GM19240 (cell line): ENCODE results near the gene PLPP7.
"Not testable (repeated sequence)": the region's sequence is repeated elsewhere in the genome, so short reads cannot be mapped to it uniquely, and the experiment has no call there.

ENCODE experiments used
- DNase-seq: peaks from one replicate; pipeline ENCODE4 v3.0.0; 2011; ENCODE audit warnings: low spot score; ENCODE audit not compliant: insufficient read length

PLPP7 gene

DNA sequence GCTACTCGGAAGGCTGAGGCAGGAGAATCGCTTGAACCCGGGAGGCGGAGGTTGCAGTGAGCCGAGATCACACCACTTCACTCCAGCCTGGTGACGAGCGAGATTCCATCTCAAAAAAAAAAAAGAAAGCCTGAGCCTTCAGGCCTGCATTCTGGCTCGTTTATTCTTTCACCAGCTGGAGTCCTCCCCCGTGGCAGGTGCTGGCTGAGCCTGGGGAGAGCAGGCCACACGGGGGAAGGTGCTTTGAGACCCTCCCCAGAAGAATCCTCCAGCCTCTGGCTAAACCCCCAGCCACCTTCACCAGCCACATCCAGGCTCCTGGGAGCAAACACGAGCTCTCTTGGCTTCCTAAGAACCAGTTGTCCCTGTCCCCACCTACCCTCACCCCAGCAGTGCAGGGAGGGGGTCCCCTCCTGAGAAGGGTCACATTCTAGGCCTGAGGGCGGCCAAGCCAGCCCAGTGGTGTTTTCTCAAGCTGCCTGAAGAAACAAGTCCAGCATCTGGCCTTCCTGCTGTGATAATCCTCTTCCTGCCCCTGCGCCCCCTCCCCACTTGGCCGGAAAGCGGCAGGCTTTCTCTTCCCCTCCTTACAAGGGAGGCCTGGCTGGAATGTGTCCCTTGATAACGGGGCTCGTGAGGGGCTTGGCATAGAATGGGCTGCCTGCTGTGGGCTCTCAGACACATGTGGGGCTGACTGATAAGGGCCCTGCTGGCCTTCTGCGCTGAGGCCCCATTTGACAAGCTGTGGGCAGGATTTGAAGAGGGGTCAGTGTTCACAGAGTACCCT lies 41.5 kb downstream of the PLPP7 start:
- no peak for DNase-seq

DNA sequence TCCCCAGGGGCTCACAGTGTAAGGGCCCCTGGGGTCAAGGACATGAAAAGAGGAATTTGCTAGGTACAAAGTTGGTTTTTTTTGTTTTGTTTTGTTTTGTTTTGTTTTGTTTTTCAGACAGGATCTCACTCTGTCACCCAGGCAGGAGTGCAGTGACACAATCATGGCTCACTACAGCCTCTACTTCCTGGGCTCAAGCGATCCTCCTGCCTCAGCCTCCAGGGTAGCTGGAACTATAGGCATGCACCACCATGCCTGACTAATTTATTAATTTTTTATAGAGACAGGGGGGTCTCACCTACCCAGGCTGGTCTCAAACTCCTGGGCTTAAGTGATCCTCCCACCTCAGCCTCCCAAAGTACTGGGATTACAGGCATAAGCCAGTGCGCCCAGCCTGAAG lies 42.5 kb downstream of the PLPP7 start:
- DNase-seq: not testable (repeated sequence)

DNA sequence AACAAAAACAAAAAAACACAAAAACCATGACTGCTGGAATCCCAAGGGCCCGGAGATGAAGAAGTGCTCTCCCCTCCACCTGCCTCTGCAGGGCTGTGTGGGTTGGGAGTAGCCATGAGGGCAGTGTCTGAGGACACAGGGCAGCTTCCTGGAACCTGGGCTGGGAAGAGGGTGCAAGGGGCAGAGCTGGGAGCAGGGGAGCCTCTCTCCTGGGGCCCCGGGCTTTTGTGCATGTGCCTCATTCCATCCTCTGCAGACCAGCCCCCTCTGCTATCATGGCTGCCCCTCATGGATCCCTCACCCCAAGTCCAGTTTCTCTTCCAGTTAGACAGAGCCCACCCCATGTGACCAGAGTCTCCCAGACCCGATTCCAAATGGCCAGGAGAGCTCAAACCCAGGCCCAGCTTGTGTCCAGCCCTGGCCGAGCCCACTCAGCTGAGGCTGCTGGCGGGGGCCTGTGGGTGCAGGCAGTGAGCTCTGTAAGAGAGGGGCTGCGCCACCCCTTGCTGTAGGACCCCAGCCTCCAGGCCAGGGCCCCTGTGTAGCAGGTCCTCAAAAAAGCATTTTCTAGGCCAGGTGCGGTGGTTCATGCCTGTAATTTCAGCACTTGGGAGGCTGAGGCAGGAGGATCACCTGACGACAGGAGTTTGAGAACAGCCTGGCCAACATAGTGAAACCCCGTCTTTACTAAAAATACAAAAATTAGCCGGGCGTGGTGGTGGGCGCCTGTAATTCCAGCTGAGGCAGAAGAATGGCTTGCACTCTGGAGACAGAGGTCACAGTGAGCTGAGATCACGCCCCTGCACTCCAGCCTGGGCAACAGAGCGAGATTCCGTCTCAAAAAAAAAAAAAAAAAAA lies 44.5 kb downstream of the PLPP7 start:
- DNase-seq: no peak

DNA sequence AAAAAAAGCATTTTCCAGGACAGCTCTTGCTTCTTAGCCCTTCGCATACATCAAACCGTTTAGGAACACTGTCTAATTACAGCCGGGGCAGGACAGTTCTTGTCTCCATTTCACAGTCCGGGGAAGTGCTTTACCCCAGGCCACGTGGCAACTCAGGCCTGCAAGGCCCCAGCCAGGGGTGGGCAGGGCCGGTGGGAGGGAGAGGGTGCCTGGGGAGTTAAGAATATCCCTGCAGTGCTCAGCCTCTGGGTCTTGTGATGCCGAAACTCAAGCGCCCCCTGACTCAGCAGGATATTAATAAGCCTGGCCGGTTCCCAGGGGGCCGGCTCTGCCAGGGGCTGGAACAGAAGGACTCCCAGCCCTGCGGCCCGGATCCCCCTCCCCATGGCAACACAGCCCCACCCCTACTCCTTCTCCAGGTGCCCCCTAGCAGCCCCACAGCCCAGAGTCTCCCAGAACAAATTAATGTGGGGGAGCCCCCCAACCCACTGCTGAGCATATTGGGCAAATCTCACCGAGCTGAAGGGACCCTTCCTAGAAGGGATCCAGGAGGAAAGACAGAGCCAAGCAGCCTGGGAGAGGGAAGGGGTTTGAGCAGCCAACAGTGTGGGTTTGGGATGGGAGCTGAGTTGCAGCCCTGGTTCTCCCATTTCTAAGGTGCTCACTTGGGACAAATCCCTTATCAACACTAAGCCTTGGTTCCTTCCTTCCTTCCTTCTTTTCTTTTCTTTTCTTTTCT lies 45.3 kb downstream of the PLPP7 start:
- DNase-seq: no peak

DNA sequence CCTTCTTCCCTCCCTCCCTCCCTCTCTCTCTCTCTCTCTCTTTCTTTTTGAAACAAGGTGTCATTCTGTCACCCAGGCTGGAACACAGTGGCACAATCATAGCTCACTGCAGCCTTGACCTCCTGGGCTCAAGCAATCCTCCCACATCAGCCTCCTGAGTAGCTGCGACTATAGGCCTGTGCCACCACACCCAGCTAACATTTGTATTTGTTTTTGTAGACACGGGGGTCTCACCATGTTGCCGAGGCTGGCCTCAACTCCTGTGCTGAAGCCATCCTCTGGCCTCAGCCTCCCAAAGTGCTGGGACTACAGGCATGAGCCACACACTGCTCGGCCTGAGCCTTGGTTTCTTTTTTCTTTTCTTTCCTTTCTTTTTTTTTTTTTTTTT lies 45.8 kb downstream of the PLPP7 start:
- DNase-seq: no peak

DNA sequence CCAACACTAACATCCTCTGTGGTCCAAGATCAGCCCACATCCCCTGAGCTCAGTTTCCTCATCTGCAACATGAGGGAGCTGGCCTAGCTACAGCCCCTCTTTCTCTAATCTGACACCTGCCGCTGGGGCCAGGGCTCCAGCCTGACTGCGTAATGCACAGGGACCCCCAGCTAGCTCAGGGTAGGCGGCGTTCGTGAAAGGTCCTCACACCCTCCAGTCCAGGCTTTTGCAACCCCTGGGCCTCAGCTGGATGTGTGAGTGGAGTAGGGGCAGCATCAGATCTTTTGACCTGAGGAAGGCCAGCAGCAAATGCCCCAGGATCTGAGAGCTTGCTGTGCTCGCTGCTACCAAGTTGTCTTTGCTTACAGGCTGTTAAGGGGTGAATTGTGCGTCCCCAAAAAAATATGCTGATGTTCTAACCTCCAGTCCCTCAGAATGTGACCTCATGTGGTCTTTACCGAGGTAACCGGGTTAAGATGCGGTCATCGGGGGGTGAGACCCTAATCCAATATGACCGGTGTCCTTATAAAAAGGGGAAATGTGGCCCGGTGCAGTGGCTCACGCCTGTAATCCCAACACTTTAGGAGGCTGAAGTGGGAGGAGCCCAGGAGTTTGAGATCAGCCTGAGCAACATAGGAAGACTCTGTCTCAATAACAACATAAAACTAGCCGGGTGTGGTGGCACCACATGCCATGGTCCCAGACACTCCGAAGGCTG lies 47.8 kb downstream of the PLPP7 start:
- no peak for DNase-seq

DNA sequence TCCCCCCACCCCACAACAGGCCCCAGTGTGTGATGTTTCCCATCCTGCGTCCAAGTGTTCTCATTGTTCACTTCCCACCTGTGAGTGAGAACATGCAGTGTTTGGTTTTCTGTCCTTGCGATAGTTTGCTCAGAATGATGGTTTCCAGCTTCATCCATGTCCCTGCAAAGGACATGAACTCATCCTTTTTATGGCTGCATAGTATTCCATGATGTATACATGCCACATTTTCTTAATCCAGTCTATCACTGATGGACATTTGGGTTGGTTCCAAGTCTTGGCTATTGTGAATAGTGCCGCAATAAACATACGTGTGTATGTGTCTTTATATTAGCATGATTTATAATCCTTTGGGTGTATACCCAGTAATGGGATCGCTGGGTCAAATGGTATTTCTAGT lies 49.7 kb downstream of the PLPP7 start:
- DNase-seq: not testable (repeated sequence)

DNA sequence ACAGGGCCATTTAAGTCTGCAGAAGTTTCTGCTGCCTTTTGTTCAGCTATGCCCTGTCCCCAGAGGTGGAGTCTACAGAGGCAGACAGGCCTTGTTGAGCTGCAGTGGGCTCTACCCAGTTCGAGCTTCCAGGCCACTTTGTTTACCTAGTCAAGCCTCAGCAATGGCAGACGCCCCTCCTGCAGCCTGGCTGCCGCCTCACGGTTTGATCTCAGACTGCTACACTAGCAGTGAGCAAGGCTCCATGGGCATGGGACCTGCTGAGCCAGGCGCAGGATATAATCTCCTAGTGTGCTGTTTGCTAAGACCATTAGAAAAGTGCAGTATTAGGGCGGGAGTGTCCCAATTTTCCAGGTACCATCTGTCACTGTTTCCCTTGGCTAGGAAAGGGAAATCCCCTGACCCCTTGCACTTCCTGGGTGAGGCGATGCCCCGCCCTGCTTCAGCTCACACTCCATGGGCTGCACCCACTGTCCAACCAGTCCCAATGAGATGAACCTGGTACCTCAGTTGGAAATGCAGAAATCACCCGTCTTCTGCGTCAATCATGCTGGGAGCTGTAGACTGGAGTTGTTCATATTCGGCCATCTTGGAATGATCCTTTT lies 55.5 kb downstream of the PLPP7 start:
- not testable (repeated sequence) for DNase-seq

DNA sequence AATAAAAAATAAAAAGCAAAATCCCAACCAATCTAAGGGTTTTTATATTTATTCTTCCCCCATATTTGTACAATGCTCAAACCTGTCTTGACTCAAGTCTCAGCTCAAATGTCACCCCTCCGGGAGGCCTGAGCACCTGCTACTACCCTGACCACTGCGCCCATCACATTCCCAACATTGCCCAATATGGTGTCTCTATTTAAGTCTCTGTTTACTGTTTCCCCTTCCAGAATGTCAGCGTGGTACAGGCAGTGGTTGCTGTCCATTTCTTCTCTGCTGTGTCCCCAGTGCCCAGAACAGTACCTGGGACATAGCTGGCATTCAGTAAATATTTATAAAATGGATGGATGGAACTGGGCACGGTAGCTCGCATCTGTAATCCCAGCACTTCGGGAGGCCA lies 57.0 kb downstream of the PLPP7 start:
- DNase-seq: no peak

DNA sequence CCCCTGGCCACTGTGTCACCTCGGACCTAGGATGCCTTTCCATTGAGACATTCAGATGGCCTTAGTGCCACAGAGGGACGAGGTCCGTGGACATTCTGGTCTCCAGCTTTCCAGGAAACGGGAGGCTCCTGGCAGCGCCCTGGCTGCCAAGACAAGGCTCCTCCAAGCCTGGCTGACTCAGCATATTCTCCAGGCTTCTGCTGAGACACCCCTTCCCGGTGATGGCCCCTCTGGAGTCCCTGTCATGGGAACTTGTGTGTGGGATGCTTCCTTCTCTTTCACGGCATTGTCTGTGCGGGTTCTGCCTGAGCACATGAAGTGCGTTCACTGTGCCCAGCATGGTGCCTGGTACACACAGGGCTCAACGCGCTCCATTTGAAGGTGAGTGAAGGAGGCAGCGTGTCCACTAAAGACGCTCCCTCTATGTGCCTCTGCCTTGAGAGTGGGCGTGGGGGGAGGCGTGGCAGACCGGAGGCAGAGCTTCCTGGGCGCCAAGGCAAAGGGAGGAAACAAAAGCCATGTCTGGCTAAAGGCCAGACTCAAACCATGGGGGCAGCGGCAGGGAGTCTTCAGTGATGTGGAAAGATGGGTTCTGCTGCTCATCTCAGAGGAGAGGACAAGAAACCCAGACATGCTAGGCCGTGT lies 58.0 kb downstream of the PLPP7 start:
- DNase-seq: no peak

DNA sequence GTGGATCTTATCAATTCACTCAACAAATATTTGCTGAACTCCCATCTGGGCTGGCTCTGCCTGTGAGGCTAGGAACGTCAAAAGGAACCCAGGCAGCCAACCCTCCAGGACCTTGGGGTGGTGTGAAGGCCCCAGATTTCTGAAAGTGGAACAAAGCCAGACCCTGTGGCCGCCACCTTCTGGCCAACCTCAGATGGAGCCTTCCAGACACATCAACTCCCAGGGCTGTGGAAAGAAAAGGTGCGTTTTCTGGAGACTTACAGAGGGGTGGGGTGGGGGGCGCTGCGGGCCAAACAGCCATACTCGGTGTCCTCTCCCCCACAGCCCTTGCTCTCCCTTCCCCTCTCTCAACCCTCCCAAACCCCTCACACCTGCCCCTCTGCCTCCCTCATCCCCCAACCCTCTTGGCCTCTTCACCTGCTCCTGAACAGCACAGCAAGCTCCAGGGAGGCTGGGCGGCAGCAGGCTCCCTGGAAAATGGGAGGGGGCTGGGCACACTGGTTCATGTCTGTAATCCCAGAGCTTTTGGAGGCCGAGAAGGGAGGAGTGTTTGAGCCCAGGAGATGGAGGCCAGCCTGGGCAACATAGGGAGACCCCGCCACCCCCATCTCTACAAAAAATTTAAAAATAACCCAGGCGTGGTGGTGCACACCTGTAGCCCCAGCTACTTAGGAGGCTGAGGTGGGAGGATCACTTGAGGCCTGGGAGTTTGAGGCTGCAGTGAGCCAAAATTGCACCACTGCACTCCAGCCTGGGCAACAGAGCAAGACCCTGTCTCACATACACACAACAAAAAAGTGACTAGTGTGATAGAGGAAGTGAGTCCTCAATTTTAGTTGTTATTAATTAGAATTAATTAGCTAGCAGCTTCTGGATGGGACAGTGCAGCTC lies 59.4 kb downstream of the PLPP7 start:
- no peak for DNase-seq

DNA sequence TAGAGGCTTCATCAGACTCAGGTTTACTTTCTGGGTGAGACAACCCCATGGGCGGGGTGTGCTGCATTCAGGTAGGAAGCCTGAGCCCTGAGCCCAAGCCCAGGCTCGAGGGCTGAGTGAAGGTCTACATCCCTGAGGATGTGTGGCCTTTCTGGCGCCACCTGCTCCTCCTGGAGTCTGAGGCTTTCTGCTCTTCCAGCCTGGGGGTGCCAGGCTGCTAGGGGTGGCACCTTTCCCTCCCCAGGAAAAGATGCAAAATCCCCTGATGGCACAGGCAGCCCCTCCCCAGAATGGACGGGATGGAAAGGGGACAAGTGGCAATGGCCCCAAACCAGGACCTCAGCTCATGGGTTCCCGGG lies 60.0 kb downstream of the PLPP7 start:
- no peak for DNase-seq

DNA sequence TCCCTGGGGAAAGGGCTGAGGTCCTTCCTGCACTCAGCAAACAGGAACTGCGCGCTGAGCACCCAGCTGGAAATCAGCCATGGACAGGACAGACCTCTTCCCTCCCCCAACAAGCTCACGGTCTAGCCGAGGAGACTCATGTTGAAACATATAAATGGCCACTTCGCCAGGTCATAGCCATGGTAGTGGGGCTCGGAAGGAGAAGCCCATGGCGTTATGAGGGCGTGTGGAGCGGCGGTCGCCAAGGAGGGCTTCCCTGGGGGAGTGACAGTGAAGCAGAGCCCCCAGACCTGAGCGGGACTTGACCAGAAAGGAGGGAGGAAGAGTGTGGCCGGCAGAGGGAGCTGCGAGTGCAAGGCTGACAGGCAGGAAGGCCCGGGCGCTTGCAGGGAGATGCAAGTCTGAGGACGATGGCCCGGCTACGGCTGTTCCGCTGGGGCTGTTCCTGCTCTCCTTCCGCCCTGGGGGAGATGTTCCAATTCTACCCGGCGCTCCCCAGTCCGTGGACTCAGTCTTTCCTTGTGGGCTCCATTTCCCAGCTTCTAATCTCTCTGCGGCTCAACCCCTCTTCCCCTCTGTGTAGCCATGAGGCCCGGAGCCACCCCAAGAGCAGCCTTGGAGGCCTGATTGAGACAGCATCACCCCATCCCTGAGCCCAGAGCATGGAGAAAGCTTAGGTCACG lies 60.5 kb downstream of the PLPP7 start:
- DNase-seq: peak; percentile 84

DNA sequence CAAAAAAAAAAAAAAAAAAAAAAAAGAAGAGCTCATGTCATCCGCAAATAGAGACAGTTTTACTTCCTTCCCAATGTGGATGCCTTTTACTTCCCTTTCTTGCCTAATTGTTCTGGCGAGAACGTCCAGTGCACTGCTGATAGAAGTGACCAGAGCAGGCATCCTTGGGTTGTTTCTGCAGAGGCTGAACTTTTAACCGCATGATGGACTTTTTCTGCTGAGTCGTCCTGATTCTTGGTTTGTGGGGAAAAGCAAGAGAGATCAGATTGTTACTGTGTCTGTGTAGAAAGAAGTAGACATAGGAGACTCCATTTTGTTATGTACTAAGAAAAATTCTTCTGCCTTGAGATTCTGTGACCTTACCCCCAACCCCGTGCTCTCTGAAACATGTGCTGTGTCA lies 67.0 kb downstream of the PLPP7 start:
- not testable (repeated sequence) for DNase-seq

DNA sequence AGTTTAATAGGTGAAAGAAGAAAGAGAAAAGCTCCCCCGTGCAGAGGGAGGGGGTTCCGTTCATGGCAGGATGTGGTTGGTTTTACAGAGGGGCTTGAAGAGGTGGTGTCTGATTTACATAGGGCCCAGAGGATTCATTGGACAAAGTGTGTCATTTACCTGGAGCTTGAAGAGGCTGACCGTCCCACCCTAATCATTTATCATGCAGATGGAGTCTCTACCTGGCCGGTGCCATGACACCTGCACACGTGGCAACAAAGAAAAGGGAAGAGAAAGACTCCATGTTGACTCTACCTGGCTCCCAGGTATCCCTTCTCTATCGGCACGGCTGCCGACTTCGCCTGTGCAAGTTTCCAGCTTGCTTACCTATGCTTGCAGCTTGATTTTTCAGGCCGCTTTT lies 69.0 kb downstream of the PLPP7 start:
- no peak for DNase-seq
